GM18873 (cell line): ENCODE measurements around the gene RASSF10.

ENCODE experiments used
- ATAC-seq: cut with Tn5 transposase; IDR thresholded peaks from one replicate; pipeline ENCODE4 v1.9.1; 2021; ENCODE audit warnings: mild to moderate bottlenecking, moderate library complexity, moderate number of reproducible peaks; ENCODE audit not compliant: unreplicated experiment, low FRiP score

RASSF10 gene

DNA sequence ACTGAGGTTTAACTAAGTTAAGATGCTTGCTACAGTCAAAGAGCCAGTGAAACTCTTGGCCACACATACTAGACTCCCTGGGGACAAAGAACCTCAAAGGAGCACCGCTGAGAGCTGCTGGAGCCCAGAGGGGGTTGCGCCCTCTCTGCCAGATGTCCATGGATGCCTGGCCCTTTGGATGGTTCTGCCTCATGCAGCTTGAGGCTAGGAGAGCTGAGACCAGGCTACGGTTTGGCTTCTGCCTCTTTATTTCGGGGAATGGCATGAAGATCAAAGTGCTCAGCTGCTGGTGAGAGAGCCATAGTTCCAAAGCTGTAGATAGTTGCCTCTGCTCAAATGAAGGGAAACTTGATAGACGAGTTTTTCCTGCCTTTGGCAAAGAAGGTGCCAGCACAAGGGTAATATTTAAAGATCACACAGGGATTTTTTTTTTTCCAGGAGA, 43.0 kb downstream of the RASSF10 start:
- no peak for ATAC-seq

DNA sequence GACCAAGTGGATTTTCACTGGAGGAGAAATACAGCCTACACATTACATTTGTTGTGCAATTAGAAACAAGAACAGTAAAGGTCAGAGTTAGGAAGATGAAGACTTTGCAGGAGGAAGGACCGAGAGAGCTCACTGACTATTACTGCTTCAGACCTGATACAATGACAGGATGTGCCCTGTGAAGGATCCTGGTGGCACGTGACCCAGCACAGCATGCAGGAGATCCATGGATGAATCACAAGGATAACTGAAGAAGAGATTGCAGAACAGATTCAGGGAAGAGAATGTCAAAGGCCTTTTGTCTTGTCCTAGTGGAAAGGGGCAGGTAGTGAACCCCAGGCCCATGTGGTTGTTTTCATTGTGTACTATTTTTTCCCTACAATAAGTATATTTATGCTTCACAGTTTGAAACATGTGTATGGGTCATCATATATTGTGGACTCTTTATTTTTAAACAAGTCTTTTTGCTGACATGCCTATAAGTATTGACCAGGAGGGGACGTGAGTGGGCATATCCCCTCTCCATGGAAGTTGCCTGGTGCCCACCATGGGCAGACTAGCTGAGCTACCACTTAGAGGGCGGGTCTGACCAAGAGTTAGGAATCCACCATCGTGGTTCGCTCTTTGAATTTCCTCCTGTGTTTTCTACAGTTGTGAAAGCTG, 44.3 kb downstream of the RASSF10 start:
- ATAC-seq: no peak

DNA sequence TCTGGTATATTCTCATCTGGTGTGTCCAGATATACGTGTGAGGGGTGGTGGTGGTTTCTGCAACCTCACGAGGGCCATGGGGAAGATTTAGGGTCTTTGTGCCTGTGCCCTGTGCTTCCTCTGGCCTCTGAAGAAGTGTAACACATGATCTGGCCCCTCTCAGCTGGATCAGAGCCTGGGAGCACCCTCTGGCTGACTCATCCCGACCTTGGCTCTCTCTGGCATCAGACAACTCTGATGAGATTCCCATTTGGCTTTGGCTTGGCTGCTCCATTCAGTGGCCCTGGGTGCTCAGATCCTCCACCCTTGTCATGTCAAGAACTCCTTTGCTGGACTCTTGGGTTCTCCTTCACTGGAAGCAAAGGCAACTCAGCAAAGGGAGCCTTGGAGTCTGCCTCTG, 45.2 kb downstream of the RASSF10 start:
- ATAC-seq: no peak

DNA sequence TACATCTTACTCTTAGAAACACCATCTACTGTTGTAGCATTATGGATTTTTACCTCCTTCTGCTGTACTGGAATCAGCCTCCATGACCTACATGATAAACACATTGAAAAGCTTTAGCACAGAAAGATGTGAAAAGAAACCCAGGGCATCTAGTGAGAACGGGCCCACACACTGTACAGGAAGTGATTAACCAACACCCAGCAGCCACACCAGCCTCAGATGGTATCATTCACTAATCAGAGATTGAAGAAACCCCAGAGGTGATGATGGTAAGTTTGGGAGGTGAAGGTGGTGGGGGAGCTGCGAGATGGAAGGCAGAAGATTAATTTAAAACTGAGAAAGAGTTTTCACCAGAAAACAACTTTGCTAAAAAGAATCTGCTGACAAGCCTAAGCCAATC, 46.1 kb downstream of the RASSF10 start:
- ATAC-seq: no peak

DNA sequence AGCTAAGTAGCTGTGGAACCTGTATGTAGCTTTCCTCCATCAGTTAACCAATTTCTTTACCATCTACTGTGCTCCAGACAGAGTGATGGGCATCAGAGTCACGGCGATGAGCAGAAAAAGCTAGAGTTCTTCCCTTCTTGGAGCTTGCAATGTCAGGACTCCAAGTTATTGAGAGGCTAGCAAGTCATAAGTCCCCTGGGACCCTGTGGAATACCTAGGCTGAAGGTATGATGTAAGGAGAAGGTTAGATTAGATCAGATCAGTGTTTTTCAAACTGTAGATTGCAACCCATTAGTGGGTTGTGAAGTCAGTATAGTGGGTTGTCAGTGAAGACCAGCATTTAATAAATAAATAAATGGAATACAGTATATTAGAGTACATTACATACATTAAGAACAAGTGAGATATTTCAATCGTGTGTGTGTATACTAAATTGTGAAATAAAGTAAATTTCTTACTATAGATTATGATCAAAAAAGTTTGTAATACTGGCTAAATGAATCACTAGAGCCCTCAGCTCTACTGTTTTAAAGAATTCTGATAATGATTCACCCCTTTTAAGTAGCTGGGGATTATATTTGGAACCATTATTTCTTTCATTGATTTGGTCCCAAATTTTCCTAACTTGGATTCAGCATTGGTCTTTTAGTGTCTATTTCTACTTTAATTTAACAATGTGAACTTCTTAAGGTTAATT, 52.3 kb downstream of the RASSF10 start:
- no peak for ATAC-seq
